GM18507 (cell line): ENCODE measurements around the gene ARRDC3.
"Not testable (repeated sequence)": the region's sequence is repeated elsewhere in the genome, so short reads cannot be mapped to it uniquely, and the experiment has no call there.

Experiments
- DNase-seq: peaks from one replicate; pipeline ENCODE4 v3.0.0; 2011; ENCODE audit warnings: low read depth; ENCODE audit not compliant: insufficient read length; ENCODE audit errors: extremely low spot score
- FAIRE-seq: peaks from 2 replicates; lab custom pipeline; 2011; peaks lifted over from hg19 to GRCh38; lab: Jason Lieb, UNC

The ARRDC3 gene

DNA sequence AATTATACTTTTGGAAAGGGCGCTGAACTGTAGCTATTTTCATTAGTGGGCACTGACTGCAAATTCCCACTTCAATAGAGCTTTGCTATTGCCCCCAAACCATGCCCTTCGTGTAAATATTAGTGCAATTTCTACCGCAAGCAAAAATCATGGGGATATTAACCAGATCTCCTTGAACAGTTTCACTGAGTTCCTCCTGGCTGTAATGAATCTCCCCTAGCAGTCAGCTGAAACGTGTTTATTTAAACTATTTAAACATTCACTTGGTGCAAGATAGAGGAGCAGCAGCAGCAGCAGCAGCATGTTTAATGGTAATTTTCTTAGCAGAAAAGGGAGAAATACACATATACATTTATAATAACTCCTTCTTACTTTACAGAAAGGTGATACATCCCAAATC is 54.4 kb downstream of the ARRDC3 start:
- DNase-seq (no peak), FAIRE-seq (no peak)

DNA sequence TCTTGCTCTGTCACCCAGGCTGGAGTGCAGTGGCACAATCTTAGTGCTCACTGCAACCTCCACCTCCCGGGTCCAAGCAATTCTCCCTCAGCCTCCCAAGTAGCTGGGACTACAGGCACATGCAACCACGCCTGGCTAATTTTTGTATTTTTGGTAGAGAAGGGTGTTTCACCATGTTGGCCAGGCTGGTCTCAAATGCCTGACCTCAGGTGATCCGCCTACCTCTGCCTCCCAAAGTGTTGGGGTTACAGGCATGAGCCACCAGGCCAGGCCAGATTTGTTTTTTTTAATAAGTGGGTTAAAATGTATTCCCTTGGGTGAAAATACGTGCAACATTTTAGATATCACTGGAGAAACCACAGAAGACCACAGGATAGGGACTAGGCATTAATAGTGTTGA is 60.1 kb downstream of the ARRDC3 start:
- not testable (repeated sequence) for DNase-seq, FAIRE-seq

DNA sequence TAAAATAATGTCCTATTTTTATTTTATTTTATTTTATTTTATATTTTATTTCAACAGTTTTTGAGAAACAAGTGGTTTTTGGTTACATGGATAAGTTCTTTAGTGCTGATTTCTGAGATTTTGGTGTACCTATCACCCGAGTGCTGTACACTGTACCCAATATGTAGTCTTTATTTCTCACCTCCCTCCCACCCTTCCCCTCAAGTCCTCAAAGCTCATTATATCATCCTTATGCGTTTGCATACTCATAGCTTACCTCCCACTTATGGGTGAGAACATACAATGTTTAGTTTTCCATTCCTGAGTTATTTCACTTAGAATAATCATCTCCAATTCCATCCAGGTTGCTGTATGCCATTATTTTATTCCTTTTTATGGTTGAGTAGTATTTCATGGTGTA is 63.5 kb downstream of the ARRDC3 start:
- no peak for FAIRE-seq

DNA sequence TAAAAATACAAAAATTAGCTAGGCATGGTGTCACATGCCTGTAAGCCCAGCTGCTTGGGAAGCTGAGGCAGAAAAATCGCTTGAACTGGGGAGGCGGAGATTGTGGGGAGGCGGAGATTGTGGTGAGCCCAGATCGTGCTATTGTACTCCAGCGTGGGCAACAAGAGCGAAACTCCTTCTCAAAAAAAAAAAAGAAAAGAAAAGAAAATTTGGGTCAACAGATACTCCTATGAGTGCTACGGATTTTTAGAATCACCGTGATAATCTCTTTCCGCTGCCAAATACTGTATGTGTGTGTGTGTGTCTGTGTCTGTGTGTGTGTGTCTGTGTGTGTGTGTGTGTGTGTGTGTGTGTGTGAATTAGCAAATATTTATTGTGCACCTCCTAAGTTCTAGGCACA is 64.4 kb downstream of the ARRDC3 start:
- DNase-seq (no peak), FAIRE-seq (no peak)

More for the DNA sequence above, 63.5 kb downstream of the ARRDC3 start:
- DNase-seq: no peak
